ENCODE data around the gene ROR2. TPM values are rescaled to one million over a fixed set of nuclear protein-coding genes. Genes with fewer than 3 reads are reported as not detected.

The ROR2 gene
- total and polyA plus RNA-seq, 2 of the 8 experiments (the other 6 are each of a cell fraction or from before 2014, with no cell fraction given) = 2.7 to 4.3 TPM

DNA sequence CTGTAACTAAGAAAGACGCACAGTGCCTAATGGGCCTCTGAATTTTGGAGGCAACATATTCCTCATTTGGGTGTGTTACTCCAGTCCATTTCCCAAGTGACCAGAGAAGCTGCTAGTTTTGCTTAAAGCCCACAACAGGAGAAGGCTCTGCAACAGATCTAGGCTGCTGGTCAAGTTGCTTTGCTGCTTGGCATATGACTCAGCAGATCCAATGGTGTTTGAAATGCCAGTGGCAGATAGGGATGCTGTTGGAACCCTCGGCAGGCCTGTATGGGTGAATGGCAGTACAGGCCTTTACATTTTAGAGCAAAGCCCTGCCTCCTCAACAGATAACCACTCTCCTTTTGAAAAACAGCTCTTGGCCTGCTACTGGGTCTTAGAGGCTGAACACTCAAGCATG, 36.2 kb upstream of the ROR2 start (continued):
- no peak for TF ChIP-seq NANOG (IDR thresholded peaks at IDR 0.05; ENCODE audit: insufficient read depth, low read depth, low read length, poor library complexity, severe bottlenecking)
- TF ChIP-seq CBX5 (IDR thresholded peaks at IDR 0.05; ENCODE audit: low read depth, low read length) = no peak
- no peak for TF ChIP-seq EZH2 (IDR thresholded peaks at IDR 0.05; ENCODE audit: low read depth, low read length, severe bottlenecking)
- no peak for TF ChIP-seq JUN (IDR thresholded peaks at IDR 0.05; ENCODE audit: low read depth, low read length)
- TF ChIP-seq, protein P1, sequence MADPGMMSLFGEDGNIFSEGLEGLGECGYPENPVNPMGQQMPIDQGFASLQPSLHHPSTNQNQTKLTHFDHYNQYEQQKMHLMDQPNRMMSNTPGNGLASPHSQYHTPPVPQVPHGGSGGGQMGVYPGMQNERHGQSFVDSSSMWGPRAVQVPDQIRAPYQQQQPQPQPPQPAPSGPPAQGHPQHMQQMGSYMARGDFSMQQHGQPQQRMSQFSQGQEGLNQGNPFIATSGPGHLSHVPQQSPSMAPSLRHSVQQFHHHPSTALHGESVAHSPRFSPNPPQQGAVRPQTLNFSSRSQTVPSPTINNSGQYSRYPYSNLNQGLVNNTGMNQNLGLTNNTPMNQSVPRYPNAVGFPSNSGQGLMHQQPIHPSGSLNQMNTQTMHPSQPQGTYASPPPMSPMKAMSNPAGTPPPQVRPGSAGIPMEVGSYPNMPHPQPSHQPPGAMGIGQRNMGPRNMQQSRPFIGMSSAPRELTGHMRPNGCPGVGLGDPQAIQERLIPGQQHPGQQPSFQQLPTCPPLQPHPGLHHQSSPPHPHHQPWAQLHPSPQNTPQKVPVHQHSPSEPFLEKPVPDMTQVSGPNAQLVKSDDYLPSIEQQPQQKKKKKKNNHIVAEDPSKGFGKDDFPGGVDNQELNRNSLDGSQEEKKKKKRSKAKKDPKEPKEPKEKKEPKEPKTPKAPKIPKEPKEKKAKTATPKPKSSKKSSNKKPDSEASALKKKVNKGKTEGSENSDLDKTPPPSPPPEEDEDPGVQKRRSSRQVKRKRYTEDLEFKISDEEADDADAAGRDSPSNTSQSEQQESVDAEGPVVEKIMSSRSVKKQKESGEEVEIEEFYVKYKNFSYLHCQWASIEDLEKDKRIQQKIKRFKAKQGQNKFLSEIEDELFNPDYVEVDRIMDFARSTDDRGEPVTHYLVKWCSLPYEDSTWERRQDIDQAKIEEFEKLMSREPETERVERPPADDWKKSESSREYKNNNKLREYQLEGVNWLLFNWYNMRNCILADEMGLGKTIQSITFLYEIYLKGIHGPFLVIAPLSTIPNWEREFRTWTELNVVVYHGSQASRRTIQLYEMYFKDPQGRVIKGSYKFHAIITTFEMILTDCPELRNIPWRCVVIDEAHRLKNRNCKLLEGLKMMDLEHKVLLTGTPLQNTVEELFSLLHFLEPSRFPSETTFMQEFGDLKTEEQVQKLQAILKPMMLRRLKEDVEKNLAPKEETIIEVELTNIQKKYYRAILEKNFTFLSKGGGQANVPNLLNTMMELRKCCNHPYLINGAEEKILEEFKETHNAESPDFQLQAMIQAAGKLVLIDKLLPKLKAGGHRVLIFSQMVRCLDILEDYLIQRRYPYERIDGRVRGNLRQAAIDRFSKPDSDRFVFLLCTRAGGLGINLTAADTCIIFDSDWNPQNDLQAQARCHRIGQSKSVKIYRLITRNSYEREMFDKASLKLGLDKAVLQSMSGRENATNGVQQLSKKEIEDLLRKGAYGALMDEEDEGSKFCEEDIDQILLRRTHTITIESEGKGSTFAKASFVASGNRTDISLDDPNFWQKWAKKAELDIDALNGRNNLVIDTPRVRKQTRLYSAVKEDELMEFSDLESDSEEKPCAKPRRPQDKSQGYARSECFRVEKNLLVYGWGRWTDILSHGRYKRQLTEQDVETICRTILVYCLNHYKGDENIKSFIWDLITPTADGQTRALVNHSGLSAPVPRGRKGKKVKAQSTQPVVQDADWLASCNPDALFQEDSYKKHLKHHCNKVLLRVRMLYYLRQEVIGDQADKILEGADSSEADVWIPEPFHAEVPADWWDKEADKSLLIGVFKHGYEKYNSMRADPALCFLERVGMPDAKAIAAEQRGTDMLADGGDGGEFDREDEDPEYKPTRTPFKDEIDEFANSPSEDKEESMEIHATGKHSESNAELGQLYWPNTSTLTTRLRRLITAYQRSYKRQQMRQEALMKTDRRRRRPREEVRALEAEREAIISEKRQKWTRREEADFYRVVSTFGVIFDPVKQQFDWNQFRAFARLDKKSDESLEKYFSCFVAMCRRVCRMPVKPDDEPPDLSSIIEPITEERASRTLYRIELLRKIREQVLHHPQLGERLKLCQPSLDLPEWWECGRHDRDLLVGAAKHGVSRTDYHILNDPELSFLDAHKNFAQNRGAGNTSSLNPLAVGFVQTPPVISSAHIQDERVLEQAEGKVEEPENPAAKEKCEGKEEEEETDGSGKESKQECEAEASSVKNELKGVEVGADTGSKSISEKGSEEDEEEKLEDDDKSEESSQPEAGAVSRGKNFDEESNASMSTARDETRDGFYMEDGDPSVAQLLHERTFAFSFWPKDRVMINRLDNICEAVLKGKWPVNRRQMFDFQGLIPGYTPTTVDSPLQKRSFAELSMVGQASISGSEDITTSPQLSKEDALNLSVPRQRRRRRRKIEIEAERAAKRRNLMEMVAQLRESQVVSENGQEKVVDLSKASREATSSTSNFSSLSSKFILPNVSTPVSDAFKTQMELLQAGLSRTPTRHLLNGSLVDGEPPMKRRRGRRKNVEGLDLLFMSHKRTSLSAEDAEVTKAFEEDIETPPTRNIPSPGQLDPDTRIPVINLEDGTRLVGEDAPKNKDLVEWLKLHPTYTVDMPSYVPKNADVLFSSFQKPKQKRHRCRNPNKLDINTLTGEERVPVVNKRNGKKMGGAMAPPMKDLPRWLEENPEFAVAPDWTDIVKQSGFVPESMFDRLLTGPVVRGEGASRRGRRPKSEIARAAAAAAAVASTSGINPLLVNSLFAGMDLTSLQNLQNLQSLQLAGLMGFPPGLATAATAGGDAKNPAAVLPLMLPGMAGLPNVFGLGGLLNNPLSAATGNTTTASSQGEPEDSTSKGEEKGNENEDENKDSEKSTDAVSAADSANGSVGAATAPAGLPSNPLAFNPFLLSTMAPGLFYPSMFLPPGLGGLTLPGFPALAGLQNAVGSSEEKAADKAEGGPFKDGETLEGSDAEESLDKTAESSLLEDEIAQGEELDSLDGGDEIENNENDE (IDR thresholded peaks at IDR 0.05; ENCODE audit: insufficient replicate concordance, low read length) = no peak
- no peak for TF ChIP-seq HDAC2 (IDR thresholded peaks at IDR 0.05; ENCODE audit: borderline replicate concordance in 1 of 2, low read depth in 2 of 2, low read length in 2 of 2)

Data from H1 (cell line).